T-cell (primary cell): ENCODE results near the gene SPINK9. TPM values are rescaled to one million over a fixed set of nuclear protein-coding genes. Genes with fewer than 3 reads are reported as not detected.

Source experiments
- ATAC-seq, 4 experiments: fragments of 200-7000 bp in 3 of 4; fragments of 150-1000 bp in 1 of 4; cut with Tn5 transposase; replicated peaks in 1 of 4; 1 replicate in 3 of 4; 2 replicates in 1 of 4; pipeline ENCODE4 v1.10.0; 2021; ENCODE audit warnings: moderate library complexity in 3 of 4, mild to moderate bottlenecking in 2 of 4, moderate number of reproducible peaks in 1 of 4
- CTCF ChIA-PET, 2 donors: fragments of 300-600 bp; sonication (Branson Sonifier 250); formaldehyde crosslinking; loops; one replicate each; lab custom pipeline; 2022; ENCODE audit warnings: antibody characterized with exemption in 2 of 2; lab: Charles Lee
- POLR2A ChIA-PET, 2 donors: fragments of 300-600 bp; sonication (Branson Sonifier 250); formaldehyde crosslinking; loops; one replicate each; lab custom pipeline; 2022; ENCODE audit warnings: antibody characterized with exemption in 2 of 2; lab: Charles Lee
- DNase-seq, 35 experiments: peaks; one replicate each; pipeline versions ENCODE4 v3.0.0 to v3.0.0-alpha.2; 2013 to 2023
- H3K27ac ChIP-seq: one replicate; pipeline ENCODE4 v1.5.1; 2013; ENCODE audit warnings: low read length
- H3K27me3 ChIP-seq, 2 experiments: replicated peaks in 1 of 2; 1 replicate in 1 of 2; 2 replicates in 1 of 2; pipeline versions ENCODE4 v1.6.1 to v1.7.0; 2013; ENCODE audit warnings: low read length in 1 of 2, mixed read lengths in 1 of 2; ENCODE audit not compliant: control insufficient read depth in 2 of 2, insufficient read depth in 2 of 2; ENCODE audit errors: extremely low read depth in 1 of 2
- H3K36me3 ChIP-seq, 2 donors: 1 replicate in 1 of 2; 2 replicates in 1 of 2; pipeline versions ENCODE4 v1.6.1 to v1.7.0; 2013; ENCODE audit warnings: low read length in 1 of 2; ENCODE audit not compliant: control insufficient read depth in 2 of 2, insufficient read depth in 1 of 2; ENCODE audit errors: extremely low read depth in 1 of 2
- H3K4me1 ChIP-seq, 2 experiments: 1 replicate in 1 of 2; 2 replicates in 1 of 2; pipeline versions ENCODE4 v1.6.1 to v1.7.0; 2013; ENCODE audit warnings: low read length in 2 of 2, mixed read lengths in 1 of 2; ENCODE audit not compliant: insufficient read depth in 2 of 2, control insufficient read depth in 1 of 2; ENCODE audit errors: extremely low read depth in 1 of 2
- H3K4me3 ChIP-seq, 2 donors: 1 replicate in 1 of 2; 2 replicates in 1 of 2; pipeline versions ENCODE4 v1.5.1 to v1.7.0; 2013; ENCODE audit warnings: mild to moderate bottlenecking in 2 of 2, low read length in 1 of 2, moderate library complexity in 1 of 2; ENCODE audit not compliant: control insufficient read depth in 1 of 2; ENCODE audit errors: extremely low read depth in 1 of 2
- H3K9me3 ChIP-seq: 2 replicates; pipeline ENCODE4 v1.7.0; 2013
- H3K27ac Mint-ChIP-seq, 2 donors: one replicate each; pipeline ENCODE4 v1.8.0; 2020 to 2021; ENCODE audit warnings: mild to moderate bottlenecking in 2 of 2, mixed read lengths in 2 of 2
- H3K27me3 Mint-ChIP-seq, 2 donors: one replicate each; pipeline ENCODE4 v1.8.0; 2021 to 2022; ENCODE audit warnings: mixed read lengths in 2 of 2
- H3K36me3 Mint-ChIP-seq: one replicate; pipeline ENCODE4 v1.8.0; 2021; ENCODE audit warnings: mixed read lengths
- H3K4me1 Mint-ChIP-seq, 3 donors: one replicate each; pipeline ENCODE4 v1.8.0; 2020 to 2022; ENCODE audit warnings: mixed read lengths in 3 of 3, mild to moderate bottlenecking in 1 of 3
- H3K4me3 Mint-ChIP-seq, 3 donors: one replicate each; pipeline ENCODE4 v1.8.0; 2020 to 2022; ENCODE audit warnings: mild to moderate bottlenecking in 3 of 3, mixed read lengths in 3 of 3, moderate library complexity in 3 of 3
- H3K9me3 Mint-ChIP-seq, 3 donors: one replicate each; pipeline ENCODE4 v1.8.0; 2020 to 2022; ENCODE audit warnings: mixed read lengths in 3 of 3
- WGBS: methylation state at CpG from one replicate; pipeline ENCODE4 v1.1.5; 2013; ENCODE audit warnings: missing lambda C conversion rate; ENCODE audit not compliant: insufficient coverage; 5-methylcytosine and 5-hydroxymethylcytosine counted together
- total RNA-seq, 35 experiments: library from RNA in 6 of 35; stranded (reverse) in 6 of 35; fragments of 120-200 nt in 1 of 35; gene quantifications; one replicate each; pipeline versions ENCODE4 v1.2.1 to v1.2.4 and lab custom pipeline; 2013 to 2026

The SPINK9 gene
- total RNA-seq, 5 donors from 2014 or later (not counting 1 experiment from before 2014, with no cell fraction given), result not detected

DNA sequence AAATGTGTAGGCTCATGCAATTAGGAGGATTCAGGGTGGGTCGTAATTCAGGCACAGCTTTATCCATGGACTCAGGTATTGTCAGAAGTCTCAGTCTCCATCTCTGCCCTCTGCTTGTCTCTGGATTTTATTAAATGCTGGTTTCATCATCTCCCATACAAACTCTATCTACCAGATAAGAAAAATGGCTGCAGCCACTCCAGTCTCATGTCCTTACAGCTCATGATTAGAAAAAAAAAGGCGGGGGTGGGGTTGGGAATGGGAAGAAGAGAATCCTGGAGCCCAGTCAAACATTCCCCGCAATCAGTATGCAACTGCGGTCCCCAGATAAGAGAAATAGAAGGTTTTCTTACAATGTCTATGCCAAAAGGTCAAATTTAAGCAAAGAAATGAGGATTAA, 40.8 kb downstream of the SPINK9 start:
- ATAC-seq (no peak), DNase-seq (no peak)
- Histone ChIP-seq H3K9me3 (no peaks in the 10 kb centered on the region), H3K27ac (no peak overlapping the region), H3K4me3 (no peak overlapping the region), H3K4me1 (peaks cover 0 to 7% of the 10 kb centered on the region in 2 experiments), H3K27me3 (no peaks in the 10 kb centered on the region), H3K36me3 (peaks cover 3% of the 10 kb centered on the region in 2 donors)
- H3K27me3 Mint-ChIP-seq, result no peaks in the 10 kb centered on the region
- POLR2A ChIA-PET, result no interaction called here
- peaks cover 0 to 3% (median 0%) of the 10 kb centered on the region in 3 donors for H3K9me3 Mint-ChIP-seq
- H3K4me1 Mint-ChIP-seq, result peaks cover 7 to 12% (median 11%) of the 10 kb centered on the region in 3 donors
- H3K36me3 Mint-ChIP-seq, result peaks cover 34% of the 10 kb centered on the region
- H3K27ac Mint-ChIP-seq, result no peak overlapping the region
- 71% methylated on average over 1 of the region's 4 CpGs for WGBS
- CTCF ChIA-PET, result interaction anchor here in 1 of 2 donors (0.6 kb wide), 1 partner anchor 473 kb away, joined by 4 read pairs; no protein-coding TSS in a partner anchor
- H3K4me3 Mint-ChIP-seq, result no peak overlapping the region

DNA sequence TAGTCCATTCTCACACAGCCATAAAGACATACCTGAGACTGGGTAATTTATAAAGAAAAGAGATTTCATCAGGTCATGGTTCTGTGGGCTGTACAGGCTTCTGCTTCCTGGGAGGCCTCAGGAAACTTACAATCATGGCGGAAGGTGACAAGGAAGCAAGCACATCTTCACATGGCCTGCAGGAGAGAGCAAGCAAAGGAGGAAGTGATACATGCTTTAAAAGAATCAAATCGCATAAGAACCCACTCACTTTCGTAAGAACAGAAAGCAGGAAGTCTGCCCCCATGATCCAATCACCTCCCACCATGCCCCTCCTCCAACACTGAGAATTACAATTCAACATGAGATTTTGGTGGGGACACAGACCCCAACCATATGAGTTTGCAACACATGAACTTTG, 43.3 kb downstream of the SPINK9 start:
- H3K36me3 Mint-ChIP-seq, result peaks cover 28% of the 10 kb centered on the region
- CTCF ChIA-PET, result no interaction called here
- no peaks in the 10 kb centered on the region for H3K27me3 Mint-ChIP-seq
- H3K27ac ChIP-seq, result no peak overlapping the region
- WGBS, result 90% methylated on average over 2 of the region's 3 CpGs
- DNase-seq (no peak), ATAC-seq (no peak)
- no peak overlapping the region for H3K4me3 ChIP-seq
- H3K9me3 ChIP-seq, result no peaks in the 10 kb centered on the region
- peaks cover 14 to 22% (median 21%) of the 10 kb centered on the region in 3 donors for H3K4me1 Mint-ChIP-seq
- no peak overlapping the region for H3K4me3 Mint-ChIP-seq
- peaks cover 0 to 14% of the 10 kb centered on the region in 2 experiments for H3K4me1 ChIP-seq
- no peak overlapping the region for H3K27ac Mint-ChIP-seq
- POLR2A ChIA-PET, result no interaction called here
- H3K27me3 ChIP-seq, result no peaks in the 10 kb centered on the region
- peaks cover 0 to 3% (median 0%) of the 10 kb centered on the region in 3 donors for H3K9me3 Mint-ChIP-seq
- H3K36me3 ChIP-seq, result peaks cover 3% of the 10 kb centered on the region in 2 donors

DNA sequence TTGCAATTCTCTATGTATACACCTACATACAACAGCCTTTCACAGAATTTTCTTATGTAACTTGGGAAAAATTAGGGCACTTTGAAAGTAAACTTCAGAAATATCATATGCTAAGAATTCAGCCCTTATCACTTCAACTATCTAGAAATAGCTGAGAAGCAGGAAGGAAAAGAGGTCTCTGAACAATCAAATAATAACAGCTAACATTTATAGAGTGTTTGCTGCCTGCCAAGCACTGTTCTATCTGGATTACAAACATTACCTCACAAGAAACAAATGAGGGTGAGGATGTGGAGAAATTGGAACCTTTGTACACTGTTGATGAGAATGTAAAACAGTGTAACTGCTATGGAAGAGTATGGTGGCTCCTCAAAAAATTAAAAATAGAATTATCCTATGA, 44.0 kb downstream of the SPINK9 start:
- Histone ChIP-seq H3K4me3 (no peak overlapping the region), H3K9me3 (no peaks in the 10 kb centered on the region), H3K27me3 (no peaks in the 10 kb centered on the region), H3K4me1 (peaks cover 3 to 15% of the 10 kb centered on the region in 2 experiments), H3K27ac (no peak overlapping the region), H3K36me3 (peaks cover 3% of the 10 kb centered on the region in 2 donors)
- H3K4me1 Mint-ChIP-seq, result peaks cover 18 to 28% (median 27%) of the 10 kb centered on the region in 3 donors
- H3K9me3 Mint-ChIP-seq, result peaks cover 0 to 3% (median 0%) of the 10 kb centered on the region in 3 donors
- ChIA-PET POLR2A (no interaction called here), CTCF (interaction anchor here in 1 of 2 donors (1.1 kb wide), 1 partner anchor 61 kb away, joined by 3 read pairs; no protein-coding TSS in a partner anchor)
- H3K27ac Mint-ChIP-seq, result peak overlapping the region in 1 of 2 donors; percentile 15
- H3K36me3 Mint-ChIP-seq, result peaks cover 27% of the 10 kb centered on the region
- DNase-seq (no peak), ATAC-seq (no peak)
- H3K27me3 Mint-ChIP-seq, result no peaks in the 10 kb centered on the region
- H3K4me3 Mint-ChIP-seq, result no peak overlapping the region

DNA sequence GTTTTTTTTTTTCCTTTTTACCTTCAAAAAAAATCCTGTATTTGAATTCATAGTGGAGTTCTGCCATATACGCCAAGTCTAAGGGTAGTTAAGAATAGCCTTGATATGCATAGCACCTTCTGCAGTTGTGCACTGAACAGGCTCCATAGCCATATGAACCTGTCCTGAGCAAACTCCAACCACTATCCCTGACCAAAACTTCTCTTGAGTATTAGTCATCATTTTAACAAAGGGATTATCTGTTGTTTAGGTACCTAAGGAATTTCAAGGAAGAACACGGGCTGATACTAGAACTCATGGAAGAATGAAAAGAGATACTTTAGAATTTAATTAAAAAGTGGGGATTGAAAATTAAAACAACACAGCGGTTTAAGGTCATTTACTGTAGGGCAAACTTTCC, 46.5 kb downstream of the SPINK9 start:
- no peak overlapping the region for H3K27ac ChIP-seq
- H3K9me3 Mint-ChIP-seq, result peaks cover 0 to 3% (median 0%) of the 10 kb centered on the region in 3 donors
- no peak overlapping the region for H3K4me3 Mint-ChIP-seq

DNA sequence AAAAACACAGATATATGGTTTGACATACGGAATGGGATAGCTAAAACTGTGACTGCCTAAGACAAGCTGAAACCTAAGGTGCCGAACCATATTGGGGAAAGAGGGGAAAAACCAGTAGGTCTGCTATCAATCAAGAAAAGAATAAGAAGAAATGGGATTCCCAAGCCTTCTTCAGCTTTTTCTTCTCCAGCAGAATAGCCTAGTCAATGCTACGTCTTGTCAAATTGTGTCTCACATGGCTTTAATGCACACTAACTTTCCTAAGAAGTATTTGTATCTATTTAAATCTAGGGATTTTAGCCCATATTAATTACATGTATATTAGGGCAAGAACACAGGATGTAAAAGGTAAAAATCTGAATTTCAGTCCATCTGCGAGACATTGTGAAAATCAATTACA, 47.6 kb downstream of the SPINK9 start:
- peak in 1 of 35 experiments; percentile 16 for DNase-seq
- peaks cover 15 to 41% of the 10 kb centered on the region in 2 experiments for H3K4me1 ChIP-seq
- POLR2A ChIA-PET, result interaction anchor here in 1 of 2 donors (0.5 to 0.6 kb wide), 2 partner anchors 1091 to 1192 kb away, joined by 3 read pairs; no protein-coding TSS in a partner anchor
- no peaks in the 10 kb centered on the region for H3K27me3 ChIP-seq
- peaks cover 0 to 3% (median 0%) of the 10 kb centered on the region in 3 donors for H3K9me3 Mint-ChIP-seq
- no peak for ATAC-seq
- peaks cover 24% of the 10 kb centered on the region for H3K36me3 Mint-ChIP-seq
- no peaks in the 10 kb centered on the region for H3K36me3 ChIP-seq
- peak overlapping the region in 1 of 2 donors; percentile 83 for H3K4me3 ChIP-seq
- CTCF ChIA-PET, result interaction anchor here in 1 of 2 donors (0.8 to 0.9 kb wide), 2 partner anchors 348 to 652 kb away, joined by 3 read pairs; no protein-coding TSS in a partner anchor
- peak overlapping the region; percentile 94 for H3K27ac ChIP-seq
- peak overlapping the region; percentile 95 to 100 for H3K27ac Mint-ChIP-seq
- WGBS, result 83% methylated on average over 2 of the region's 4 CpGs
- H3K9me3 ChIP-seq, result no peaks in the 10 kb centered on the region
- peak overlapping the region; percentile 75 to 96 (median 91) for H3K4me3 Mint-ChIP-seq
- H3K27me3 Mint-ChIP-seq, result no peaks in the 10 kb centered on the region
- H3K4me1 Mint-ChIP-seq, result peaks cover 54 to 64% (median 62%) of the 10 kb centered on the region in 3 donors

More for the DNA sequence above, 46.5 kb downstream of the SPINK9 start:
- no peaks in the 10 kb centered on the region for H3K9me3 ChIP-seq
- H3K27me3 ChIP-seq, result no peaks in the 10 kb centered on the region
- DNase-seq, result no peak
- peaks cover 28% of the 10 kb centered on the region for H3K36me3 Mint-ChIP-seq
- no peak overlapping the region for H3K4me3 ChIP-seq
- peaks cover 15 to 38% of the 10 kb centered on the region in 2 experiments for H3K4me1 ChIP-seq
- no peaks in the 10 kb centered on the region for H3K27me3 Mint-ChIP-seq
- peaks cover 1 to 3% of the 10 kb centered on the region in 2 donors for H3K36me3 ChIP-seq
- H3K27ac Mint-ChIP-seq, result no peak overlapping the region
- H3K4me1 Mint-ChIP-seq, result peaks cover 44 to 54% (median 52%) of the 10 kb centered on the region in 3 donors
- WGBS, result no CpG with 5 or more reads among the region's 3 CpGs
- no peak for ATAC-seq
- ChIA-PET CTCF (no interaction called here), POLR2A (no interaction called here)

DNA sequence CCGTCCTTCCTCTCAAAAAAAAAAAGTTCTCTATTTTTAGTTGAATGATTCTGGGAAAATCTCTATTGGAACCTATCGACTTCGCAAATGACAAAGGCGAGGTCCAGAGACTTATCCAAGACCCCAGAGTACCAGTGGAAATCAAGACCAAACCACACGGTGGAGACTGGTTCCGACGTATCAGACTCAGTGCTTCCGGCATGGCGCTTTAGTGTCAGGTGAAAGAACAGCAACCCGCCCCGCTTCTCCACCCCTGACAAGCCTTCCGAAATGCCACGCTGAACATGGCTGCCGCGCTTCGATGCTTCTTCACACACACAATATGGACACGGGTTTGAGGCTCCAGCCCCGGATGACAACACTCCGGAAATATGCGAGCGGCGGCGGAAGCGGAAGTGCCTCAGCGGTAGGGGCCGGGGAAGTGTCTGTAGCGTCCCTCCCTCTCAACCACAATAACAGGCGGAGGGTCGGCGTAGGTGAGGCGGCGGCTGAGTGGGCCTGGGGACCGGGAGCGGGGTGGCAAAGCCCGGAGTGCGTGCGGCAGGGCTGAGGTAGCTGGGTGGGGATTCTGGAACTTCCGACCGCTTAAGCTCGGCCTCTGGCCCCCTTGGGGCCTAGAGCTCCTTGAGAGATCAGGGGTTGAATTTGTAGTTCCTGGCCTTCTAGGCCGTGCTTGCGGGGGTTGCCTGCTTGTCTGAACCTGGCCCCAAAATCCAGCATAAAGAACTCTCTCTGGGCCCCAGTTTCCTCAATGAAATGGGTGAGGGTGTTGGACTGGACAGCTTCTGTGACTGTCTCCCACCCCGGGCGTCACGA, 48.4 kb downstream of the SPINK9 start, which contains the start of gene FBXO38:
FBXO38 (plus strand) TSS at position 395 of the 816 bp plus-strand sequence. CDS start 10,819 bp downstream, outside the sequence.
- POLR2A ChIA-PET, result interaction anchor here (0.6 to 0.7 kb wide), 2 partner anchors 15 to 68 kb away, joined by 3 read pairs; no protein-coding TSS in a partner anchor
- peak; percentile 93 to 99 (median 97) for ATAC-seq
- peaks cover 60 to 72% (median 69%) of the 10 kb centered on the region in 3 donors for H3K4me1 Mint-ChIP-seq

More for the DNA sequence above, 48.4 kb downstream of the SPINK9 start, which contains the start of gene FBXO38:
- Histone ChIP-seq H3K4me3 (peak within 1 kb of the TSS; percentile 70 to 83), H3K27ac (peak within 1 kb of the TSS; percentile 94), H3K9me3 (no peaks in the 10 kb centered on the region), H3K4me1 (peaks cover 15 to 41% of the 10 kb centered on the region in 2 experiments), H3K36me3 (peaks cover 0 to 3% of the 10 kb centered on the region in 2 donors), H3K27me3 (no peaks in the 10 kb centered on the region)
- H3K27me3 Mint-ChIP-seq, result no peaks in the 10 kb centered on the region
- H3K4me3 Mint-ChIP-seq, result peak within 1 kb of the TSS; percentile 75 to 96 (median 91)
- DNase-seq, result peak; percentile 94 to 100 (median 98)
- peak within 1 kb of the TSS; percentile 95 to 100 for H3K27ac Mint-ChIP-seq
- peaks cover 19% of the 10 kb centered on the region for H3K36me3 Mint-ChIP-seq
- WGBS, result under 1% methylated on average over 36 of the region's 45 CpGs
- H3K9me3 Mint-ChIP-seq, result no peaks in the 10 kb centered on the region
- CTCF ChIA-PET, result no interaction called here
